Activated T-helper 1 cell treated with anti-CD3 and anti-CD28 coated beads, Interleukin-2, amount 50 U/mL, for 16 hours (primary cell): ENCODE measurements around the gene SMCO2.

Source experiments
- DNase-seq, 2 donors: peaks; one replicate each; pipeline ENCODE4 v3.0.0-alpha.2; 2020; ENCODE audit warnings: low read depth in 1 of 2, low spot score in 1 of 2

The SMCO2 gene

GRCh38 chr12:27549236-27549800, 102.8 kb downstream of the SMCO2 start:
- DNase-seq: no peak

GRCh38 chr12:27549801-27550652, 103.5 kb downstream of the SMCO2 start:
- DNase-seq: no peak

- no peak for DNase-seq
These were observed 104.1 kb downstream of the SMCO2 start for GRCh38 chr12:27550653-27550975.

- DNase-seq: no peak
These were observed 104.8 kb downstream of the SMCO2 start for GRCh38 chr12:27551172-27551840.
